CD14-positive monocyte (primary cell): ENCODE results near the gene GAGE12G. TPM values are rescaled to one million over a fixed set of nuclear protein-coding genes. Genes with fewer than 3 reads are reported as not detected.
"Not testable (repeated sequence)": the region's sequence is repeated elsewhere in the genome, so short reads cannot be mapped to it uniquely, and the experiment has no call there.

Experiments used
- DNase-seq, 3 donors: peaks; one replicate each; pipeline ENCODE4 v3.0.0-alpha.2; 2011 to 2022
- H2AFZ ChIP-seq: 2 replicates; pipeline ENCODE4 v1.6.0; 2012; ENCODE audit warnings: mild to moderate bottlenecking, low read depth, low read length, inconsistent platforms; ENCODE audit not compliant: insufficient read depth, poor library complexity, severe bottlenecking
- H3K27ac ChIP-seq, 2 donors: 1 replicate in 1 of 2; 2 replicates in 1 of 2; pipeline ENCODE4 v1.5.1; 2012 to 2013; ENCODE audit warnings: low read length in 2 of 2, control low read depth in 1 of 2, inconsistent platforms in 1 of 2, low read depth in 1 of 2, mild to moderate bottlenecking in 1 of 2
- H3K27me3 ChIP-seq, 2 donors: one replicate each; pipeline versions ENCODE4 v1.6.0 to v1.6.1; 2011 to 2013; ENCODE audit warnings: low read length in 2 of 2; ENCODE audit not compliant: control insufficient read depth in 2 of 2, insufficient read depth in 2 of 2
- H3K36me3 ChIP-seq, 2 donors: replicated peaks in 1 of 2; 1 replicate in 1 of 2; 2 replicates in 1 of 2; pipeline versions ENCODE4 v1.5.1 to v1.6.1; 2012 to 2013; ENCODE audit warnings: low read length in 2 of 2, control low read depth in 1 of 2, inconsistent platforms in 1 of 2, mild to moderate bottlenecking in 1 of 2; ENCODE audit not compliant: insufficient read depth in 2 of 2, control insufficient read depth in 1 of 2
- H3K4me1 ChIP-seq, 2 donors: 1 replicate in 1 of 2; 2 replicates in 1 of 2; pipeline versions ENCODE4 v1.5.1 to v1.6.1; 2012 to 2013; ENCODE audit warnings: low read length in 2 of 2, control low read depth in 1 of 2, inconsistent platforms in 1 of 2, mild to moderate bottlenecking in 1 of 2, moderate library complexity in 1 of 2; ENCODE audit not compliant: insufficient read depth in 2 of 2, control insufficient read depth in 1 of 2
- H3K4me2 ChIP-seq: replicated peaks from 2 replicates; pipeline ENCODE3; 2012; ENCODE audit warnings: low read length, moderate library complexity, mild to moderate bottlenecking; ENCODE audit not compliant: poor library complexity, severe bottlenecking; ENCODE audit errors: extremely low read depth
- H3K4me3 ChIP-seq, 3 experiments: fragments of 200-600 bp in 1 of 3; sonication (generic) in 1 of 3; replicated peaks in 1 of 3; 1 replicate in 2 of 3; 2 replicates in 1 of 3; pipeline ENCODE4 v1.5.1; 2011 to 2013; ENCODE audit warnings: low read length in 3 of 3, mild to moderate bottlenecking in 3 of 3, control low read depth in 2 of 3, low read depth in 2 of 3, inconsistent platforms in 1 of 3, moderate library complexity in 1 of 3
- H3K79me2 ChIP-seq: 2 replicates; pipeline ENCODE4 v1.6.0; 2012; ENCODE audit warnings: mild to moderate bottlenecking, control low read depth, inconsistent platforms, low read length, moderate library complexity; ENCODE audit not compliant: insufficient read depth
- H3K9ac ChIP-seq: 2 replicates; pipeline ENCODE4 v1.6.0; 2017; ENCODE audit warnings: low read length, mild to moderate bottlenecking; ENCODE audit not compliant: insufficient read depth, poor library complexity, severe bottlenecking
- H3K9me3 ChIP-seq, 2 donors: replicated peaks in 1 of 2; 1 replicate in 1 of 2; 2 replicates in 1 of 2; pipeline versions ENCODE4 v1.5.1 to v1.6.1; 2012 to 2013; ENCODE audit warnings: low read length in 2 of 2, control low read depth in 1 of 2; ENCODE audit not compliant: control insufficient read depth in 1 of 2, insufficient read depth in 1 of 2
- H4K20me1 ChIP-seq: 2 replicates; pipeline ENCODE4 v1.6.0; 2012; ENCODE audit warnings: mild to moderate bottlenecking, low read length, control low read depth, moderate library complexity; ENCODE audit not compliant: insufficient read depth
- H3K27ac Mint-ChIP-seq, 7 donors: one replicate each; pipeline ENCODE4 v1.8.0; 2020; ENCODE audit warnings: mild to moderate bottlenecking in 7 of 7, mixed read lengths in 7 of 7, moderate library complexity in 6 of 7, inconsistent platforms in 2 of 7
- H3K27me3 Mint-ChIP-seq, 3 donors: one replicate each; pipeline ENCODE4 v1.8.0; 2021 to 2022; ENCODE audit warnings: low read depth in 3 of 3, mild to moderate bottlenecking in 3 of 3, mixed read lengths in 3 of 3, moderate library complexity in 3 of 3, inconsistent platforms in 1 of 3
- H3K36me3 Mint-ChIP-seq, 2 donors: one replicate each; pipeline ENCODE4 v1.8.0; 2020; ENCODE audit warnings: mixed read lengths in 2 of 2, inconsistent platforms in 1 of 2, mild to moderate bottlenecking in 1 of 2
- H3K4me1 Mint-ChIP-seq: one replicate; pipeline ENCODE4 v1.8.0; 2020; ENCODE audit warnings: mild to moderate bottlenecking, mixed read lengths
- H3K4me3 Mint-ChIP-seq, 2 donors: one replicate each; pipeline ENCODE4 v1.8.0; 2020; ENCODE audit warnings: mild to moderate bottlenecking in 2 of 2, mixed read lengths in 2 of 2, moderate library complexity in 1 of 2
- H3K9me3 Mint-ChIP-seq, 7 donors: one replicate each; pipeline ENCODE4 v1.8.0; 2020 to 2022; ENCODE audit warnings: mixed read lengths in 7 of 7, mild to moderate bottlenecking in 6 of 7, moderate library complexity in 6 of 7, inconsistent platforms in 2 of 7
- whole genome bisulfite sequencing: methylation state at CpG from one replicate; pipeline ENCODE4 v1.1.5; 2013; ENCODE audit warnings: missing lambda C conversion rate; ENCODE audit not compliant: insufficient coverage; 5-methylcytosine and 5-hydroxymethylcytosine counted together
- intact Hi-C, 2 donors: fragments of 100-400 bp; cut with micrococcal nuclease; formaldehyde crosslinking; loops; one replicate each; pipeline versions ENCODE4 v1.15.0 to v1.15.1; 2023
- polyA plus RNA-seq, 3 donors: library from polyadenylated mRNA; depleted of rRNA in 1 of 3; unstranded in 2 of 3; stranded (reverse) in 1 of 3; fragments of 300-500 nt in 2 of 3; fragments of >200 nt in 1 of 3; fragmentation: Illumina TruSeq in 2 of 3; gene quantifications; 1 replicate in 2 of 3; 2 replicates in 1 of 3; pipeline ENCODE4 v1.2.3, GENCODE V29; 2012 to 2021

The GAGE12G gene
- polyA plus RNA-seq, 3 donors, result not detected

DNA sequence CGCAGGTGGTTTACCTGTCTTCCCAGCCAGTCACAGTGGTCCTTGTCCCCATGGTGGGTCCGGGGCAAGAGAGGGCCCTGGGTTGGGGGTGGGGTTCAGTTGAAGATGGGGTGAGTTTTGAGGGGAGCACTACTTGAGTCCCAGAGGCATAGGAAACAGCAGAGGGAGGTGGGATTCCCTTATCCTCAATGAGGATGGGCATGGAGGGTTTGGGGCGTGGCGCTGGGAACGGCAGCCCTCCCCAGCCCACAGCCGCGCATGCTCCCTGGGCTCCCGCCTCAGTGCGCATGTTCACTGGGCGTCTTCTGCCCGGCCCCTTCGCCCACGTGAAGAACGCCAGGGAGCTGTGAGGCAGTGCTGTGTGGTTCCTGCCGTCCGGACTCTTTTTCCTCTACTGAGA lies 19.0 kb downstream of the GAGE12G start, which contains the start of gene GAGE2A:
TSS of gene GAGE2A (plus strand) at position 301 of the 400 bp plus-strand sequence. CDS start 1,155 bp downstream, outside the sequence.
- H2AFZ ChIP-seq, H3K9ac ChIP-seq, DNase-seq: not testable (repeated sequence)

DNA sequence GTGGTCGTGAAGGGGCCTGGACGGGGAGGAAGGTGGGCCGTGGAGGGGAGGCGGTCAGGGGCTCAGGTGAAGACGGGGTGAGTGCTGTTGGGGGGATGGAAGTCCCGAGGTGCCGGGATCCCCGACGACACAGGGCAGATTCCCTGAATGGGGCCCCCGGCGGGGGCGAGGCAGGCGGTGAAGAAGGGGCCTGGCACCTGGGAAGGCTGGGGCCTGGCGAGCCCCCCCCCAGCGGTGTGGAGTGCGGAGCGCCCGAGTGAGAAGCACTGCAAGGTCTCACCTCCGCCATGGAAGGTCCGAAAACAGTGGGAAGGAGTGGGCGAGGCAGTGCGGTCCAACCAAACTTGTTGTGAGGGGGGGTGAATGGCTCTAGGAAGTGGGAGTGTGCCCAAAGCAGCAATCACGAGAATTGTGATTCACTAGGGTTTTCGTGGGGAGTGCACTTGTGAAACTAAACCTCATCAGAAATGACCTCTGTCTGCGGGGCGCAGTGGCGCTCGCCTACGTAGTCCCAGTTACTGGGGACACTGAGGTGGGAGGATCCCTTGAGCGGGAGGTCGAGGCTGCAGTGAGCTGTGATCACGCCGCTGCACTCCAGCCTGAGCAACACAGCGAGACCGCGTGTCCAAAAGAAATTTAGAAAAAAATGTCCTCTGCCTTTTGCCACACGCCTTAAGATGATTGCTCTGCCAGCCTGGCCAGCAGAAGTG lies 19.7 kb downstream of the GAGE12G start:
- H3K27ac Mint-ChIP-seq, H4K20me1 ChIP-seq, H3K27me3 Mint-ChIP-seq, H3K9me3 Mint-ChIP-seq, H3K36me3 ChIP-seq, H3K9me3 ChIP-seq, H3K27ac ChIP-seq, H3K4me2 ChIP-seq, H3K4me3 ChIP-seq, H3K36me3 Mint-ChIP-seq, H2AFZ ChIP-seq, H3K4me1 Mint-ChIP-seq, H3K4me1 ChIP-seq, intact Hi-C loops, H3K4me3 Mint-ChIP-seq, H3K9ac ChIP-seq, H3K79me2 ChIP-seq, H3K27me3 ChIP-seq, DNase-seq: not testable (repeated sequence)
- WGBS, result 94% methylated on average over 8 of the region's 37 CpGs

More for the DNA sequence above, 19.0 kb downstream of the GAGE12G start, which contains the start of gene GAGE2A:
- H3K4me1 ChIP-seq, H3K27me3 ChIP-seq, H3K27me3 Mint-ChIP-seq, H3K9me3 Mint-ChIP-seq, H3K9me3 ChIP-seq, H4K20me1 ChIP-seq, intact Hi-C loops, H3K4me3 ChIP-seq, H3K27ac Mint-ChIP-seq, H3K4me2 ChIP-seq, H3K27ac ChIP-seq, H3K79me2 ChIP-seq, H3K36me3 Mint-ChIP-seq, H3K4me1 Mint-ChIP-seq, H3K36me3 ChIP-seq, H3K4me3 Mint-ChIP-seq: not testable (repeated sequence)
- no CpG with 5 or more reads among the region's 16 CpGs for WGBS

DNA sequence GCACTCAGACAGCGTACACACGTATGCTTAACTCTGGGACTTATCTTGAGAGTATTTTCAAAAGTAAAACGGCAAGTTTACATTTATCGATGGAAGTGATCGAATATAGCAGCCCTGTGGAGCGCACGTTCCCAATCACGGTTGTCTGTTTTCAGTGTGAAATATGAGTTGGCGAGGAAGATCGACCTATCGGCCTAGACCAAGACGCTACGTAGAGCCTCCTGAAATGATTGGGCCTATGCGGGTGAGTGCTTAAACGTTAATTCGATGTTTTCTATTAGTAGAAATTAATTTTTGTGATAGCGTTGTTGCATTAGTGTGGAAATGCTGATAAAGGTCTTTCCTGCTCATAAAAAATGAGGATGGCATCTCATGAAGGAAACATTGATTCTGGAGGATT lies 20.3 kb downstream of the GAGE12G start:
- H3K27me3 Mint-ChIP-seq, H3K79me2 ChIP-seq, H3K9me3 Mint-ChIP-seq, H3K9ac ChIP-seq, H3K9me3 ChIP-seq, H3K4me1 ChIP-seq, H3K4me1 Mint-ChIP-seq, H3K4me3 ChIP-seq, DNase-seq, H3K36me3 ChIP-seq, intact Hi-C loops, H3K4me2 ChIP-seq, H3K27ac Mint-ChIP-seq, H2AFZ ChIP-seq, H3K36me3 Mint-ChIP-seq, H3K27me3 ChIP-seq, H3K4me3 Mint-ChIP-seq, H4K20me1 ChIP-seq, H3K27ac ChIP-seq: not testable (repeated sequence)
- WGBS, result no CpG with 5 or more reads among the region's 17 CpGs

DNA sequence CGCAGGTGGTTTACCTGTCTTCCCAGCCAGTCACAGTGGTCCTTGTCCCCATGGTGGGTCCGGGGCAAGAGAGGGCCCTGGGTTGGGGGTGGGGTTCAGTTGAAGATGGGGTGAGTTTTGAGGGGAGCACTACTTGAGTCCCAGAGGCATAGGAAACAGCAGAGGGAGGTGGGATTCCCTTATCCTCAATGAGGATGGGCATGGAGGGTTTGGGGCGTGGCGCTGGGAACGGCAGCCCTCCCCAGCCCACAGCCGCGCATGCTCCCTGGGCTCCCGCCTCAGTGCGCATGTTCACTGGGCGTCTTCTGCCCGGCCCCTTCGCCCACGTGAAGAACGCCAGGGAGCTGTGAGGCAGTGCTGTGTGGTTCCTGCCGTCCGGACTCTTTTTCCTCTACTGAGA lies 28.5 kb downstream of the GAGE12G start, which contains the start of gene GAGE1:
TSS of gene GAGE1 (plus strand) at position 301 of the 400 bp plus-strand sequence. CDS start 1,155 bp downstream, outside the sequence.
- DNase-seq, H3K36me3 ChIP-seq, H3K27ac Mint-ChIP-seq, H3K79me2 ChIP-seq, H3K4me3 ChIP-seq, H4K20me1 ChIP-seq, H3K9me3 Mint-ChIP-seq, H3K9me3 ChIP-seq, intact Hi-C loops, H3K9ac ChIP-seq, H3K4me3 Mint-ChIP-seq, H3K4me1 ChIP-seq, H3K4me1 Mint-ChIP-seq, H3K4me2 ChIP-seq, H3K27ac ChIP-seq, H3K27me3 Mint-ChIP-seq, H3K36me3 Mint-ChIP-seq, H2AFZ ChIP-seq, H3K27me3 ChIP-seq: not testable (repeated sequence)
- WGBS, result no CpG with 5 or more reads among the region's 16 CpGs
